ENCODE data around the gene PIBF1. TPM values are rescaled to one million over a fixed set of nuclear protein-coding genes. Genes with fewer than 3 reads are reported as not detected.

The PIBF1 gene
- total RNA-seq, 1 experiment from 2014 or later, result 31.5 TPM

- no peak for DNase-seq (ENCODE audit: low read depth)
Observed at GRCh38 chr13:73058432-73058735, 276.5 kb downstream of the PIBF1 start.

- peak; percentile 98 for DNase-seq (ENCODE audit: low read depth)
Observed at GRCh38 chr13:73058736-73059459, 277.0 kb downstream of the PIBF1 start, which contains the start of gene KLF5. KLF5 (plus strand) TSS chr13:73059005; CDS start chr13:73059328, 323 bp downstream.

GRCh38 chr13:73059460-73060250, 277.7 kb downstream of the PIBF1 start:
- peak; percentile 50 for DNase-seq (ENCODE audit: low read depth)

GRCh38 chr13:73060251-73061160, 278.6 kb downstream of the PIBF1 start:
- DNase-seq (ENCODE audit: low read depth), result peak; percentile 56

GRCh38 chr13:73061473-73061872, 279.5 kb downstream of the PIBF1 start:
- DNase-seq (ENCODE audit: low read depth), result no peak

- DNase-seq (ENCODE audit: low read depth), result no peak
Observed at GRCh38 chr13:73061876-73062275, 279.9 kb downstream of the PIBF1 start.

DNA sequence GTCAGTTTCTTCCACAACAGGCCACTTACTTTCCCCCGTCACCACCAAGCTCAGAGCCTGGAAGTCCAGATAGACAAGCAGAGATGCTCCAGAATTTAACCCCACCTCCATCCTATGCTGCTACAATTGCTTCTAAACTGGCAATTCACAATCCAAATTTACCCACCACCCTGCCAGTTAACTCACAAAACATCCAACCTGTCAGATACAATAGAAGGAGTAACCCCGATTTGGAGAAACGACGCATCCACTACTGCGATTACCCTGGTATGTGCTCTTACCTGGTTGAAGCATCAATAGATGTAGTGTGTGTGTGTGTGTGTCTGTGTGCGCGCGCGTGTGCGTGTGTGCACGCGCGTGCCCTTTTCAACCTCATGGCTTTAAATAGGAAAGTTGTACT, 280.5 kb downstream of the PIBF1 start:
- no peak for DNase-seq (ENCODE audit: low read depth)

DNA sequence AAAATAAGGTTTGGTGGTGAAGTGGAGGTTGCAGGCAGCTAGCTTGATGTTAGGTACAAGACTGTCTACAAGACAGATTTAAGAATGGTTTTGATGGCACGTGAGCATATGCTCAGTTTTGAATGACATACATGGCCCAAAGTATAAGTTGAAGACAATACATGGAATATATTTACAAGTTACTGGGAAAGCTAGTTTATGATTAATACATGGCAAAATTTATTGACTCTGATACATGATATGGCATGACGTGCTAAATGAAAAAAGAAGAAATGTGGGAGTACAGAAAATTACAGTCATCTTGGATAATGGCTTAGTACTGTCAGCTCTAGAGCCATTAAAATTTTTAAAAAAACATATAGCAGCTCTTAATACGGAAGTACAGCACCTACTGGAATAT, 281.2 kb downstream of the PIBF1 start:
- no peak for DNase-seq (ENCODE audit: low read depth)

GRCh38 chr13:73065036-73065435, 283.1 kb downstream of the PIBF1 start:
- no peak for DNase-seq (ENCODE audit: low read depth)

- DNase-seq (ENCODE audit: low read depth), result no peak
Observed at GRCh38 chr13:73065665-73066340, 283.9 kb downstream of the PIBF1 start.

Small RNAs within 50 kb of the gene (small RNA-seq; reads per million reads assigned to genes)
- not detected for gene RNU6-79P

Other genes with a start within 250 kb of the PIBF1 start
- 39.7 and 47.0 TPM in 2 replicates for gene MZT1, start 54.5 kb upstream of the PIBF1 start, total RNA-seq (2014; rRNA removed; shearing (Covaris generic))
- gene BORA, start 54.2 kb upstream of the PIBF1 start, total RNA-seq (2014; rRNA removed; shearing (Covaris generic)), result 16.2 and 17.4 TPM in 2 replicates
- 57.4 and 65.7 TPM in 2 replicates for gene DIS3, start 233 bp upstream of the PIBF1 start, total RNA-seq (2014; rRNA removed; shearing (Covaris generic))

Measured in HT1080 (cell line).